KBM-7 (cell line): Measurements from ENCODE around the gene S100A7.
A peak's percentile ranks its signal among the peaks of the same experiment; 100 is the strongest.
"Not testable (repeated sequence)": the region's sequence is repeated elsewhere in the genome, so short reads cannot be mapped to it uniquely, and the experiment has no call there.

ENCODE experiments used
- DNase-seq: peaks from one replicate; pipeline ENCODE4 v3.0.0-alpha.2; 2015
- in situ Hi-C: fragments of 300-500 bp; cut with MboI; formaldehyde crosslinking; loops from 2 replicates; pipeline ENCODE4 v1.14.3; 2020; ENCODE audit warnings: low sequenced_read_pairs, low pct_unique_long_range_greater_than_20kb, mixed read lengths

The S100A7 gene

DNA sequence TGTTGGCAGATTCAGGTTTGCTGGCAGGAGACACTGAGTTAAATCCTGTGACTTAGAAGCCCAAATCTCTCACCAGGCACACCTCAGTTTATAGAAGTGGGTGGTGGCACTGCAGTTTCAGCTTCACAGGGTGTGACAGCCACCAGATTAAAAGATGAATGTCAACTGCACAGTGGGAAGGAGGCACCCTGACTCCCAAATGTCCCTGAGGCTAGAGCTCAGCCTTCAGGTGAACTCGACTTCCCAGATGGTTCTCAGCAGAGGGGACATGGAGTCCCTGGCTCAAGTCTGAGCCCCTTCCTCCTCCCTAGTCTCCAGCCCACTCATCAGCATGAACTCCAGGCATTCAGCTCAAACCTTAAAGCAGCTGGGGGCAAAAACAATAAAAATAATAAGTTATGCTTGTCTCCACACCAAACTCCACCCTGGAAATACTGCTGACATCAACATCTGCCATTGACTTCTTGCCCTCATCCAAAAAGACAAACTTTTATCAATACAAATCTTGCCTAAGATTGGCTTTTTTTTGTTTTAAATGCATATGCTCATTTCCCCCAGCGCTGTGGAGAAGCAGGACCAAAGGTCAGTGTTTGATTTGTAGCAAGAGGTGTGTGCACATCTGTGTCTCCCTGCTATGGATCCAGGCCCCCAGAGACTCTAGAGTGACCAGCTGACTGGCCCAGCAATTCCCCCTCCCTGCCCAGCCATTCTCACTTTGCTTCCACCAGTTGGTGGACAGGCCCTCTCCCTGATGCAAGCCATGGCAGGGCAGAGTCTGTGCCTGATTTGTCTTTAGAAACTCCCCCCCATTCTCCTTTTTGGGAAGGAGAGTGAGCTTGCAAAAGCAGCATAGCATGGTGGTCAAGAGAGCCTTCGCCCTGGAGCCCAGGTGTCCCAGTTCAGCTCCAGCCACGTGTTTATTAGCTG lies 18.5 kb upstream of the S100A7 start:
- no peak for DNase-seq
- in situ Hi-C loops = no loop called here

DNA sequence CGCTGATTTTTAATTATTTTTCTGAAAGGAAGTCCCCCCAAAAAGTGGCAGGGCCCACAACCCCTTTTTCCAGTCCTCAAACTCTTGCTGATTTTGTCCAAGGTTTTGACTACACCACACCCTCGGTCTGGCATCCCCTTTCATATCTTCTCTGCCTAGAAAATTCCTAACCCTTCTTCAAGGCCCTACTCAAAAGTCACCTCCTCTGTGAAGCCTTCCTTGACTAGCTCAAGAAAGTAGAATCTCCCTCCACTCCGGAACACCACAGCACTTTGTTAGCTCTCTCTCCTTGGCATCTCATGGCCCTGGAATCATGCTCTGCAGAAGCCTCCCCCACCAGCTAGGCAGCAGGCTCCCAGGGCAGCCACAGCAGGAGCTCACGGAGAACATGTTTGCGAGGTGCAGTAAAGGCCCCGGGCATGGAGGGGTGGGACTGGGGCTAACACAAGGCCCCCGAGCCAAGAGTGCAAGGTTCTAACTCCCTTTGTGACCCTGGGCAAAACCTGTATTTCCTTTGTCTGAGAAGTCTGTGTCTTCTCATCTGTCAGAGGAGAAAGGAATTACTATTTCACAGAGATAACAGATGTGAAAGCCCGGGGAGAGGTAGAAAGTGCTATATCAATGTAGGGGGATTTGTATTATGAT lies 17.7 kb upstream of the S100A7 start:
- DNase-seq = no peak
- in situ Hi-C loops = no loop called here

DNA sequence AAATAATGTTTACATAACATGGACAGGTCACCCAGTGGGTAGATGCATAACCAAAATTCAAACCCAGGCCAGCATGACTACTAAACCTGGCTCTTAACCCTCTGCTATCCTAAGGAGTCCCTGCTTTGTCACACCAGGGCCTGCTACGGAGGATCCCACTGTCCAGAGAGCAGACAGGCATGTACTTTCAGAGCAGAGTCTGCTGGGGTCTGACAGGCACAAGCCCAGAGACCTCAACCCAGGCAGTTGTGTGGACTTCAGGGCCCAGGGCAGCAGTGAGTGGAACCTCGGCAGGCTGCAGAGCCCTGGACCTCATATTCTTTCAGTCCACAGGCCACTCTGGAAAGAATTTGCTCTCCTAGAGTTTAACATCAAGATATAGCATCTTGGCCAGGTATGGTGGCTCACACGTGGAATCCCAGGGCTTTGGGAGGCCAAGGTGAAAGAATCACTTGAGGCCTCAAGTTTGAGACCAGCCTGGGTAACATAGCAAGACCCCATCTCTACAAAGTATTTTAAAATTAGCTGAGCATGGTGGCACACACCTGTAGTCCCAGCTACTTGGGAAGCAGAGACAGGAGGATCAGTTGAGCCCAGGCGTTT lies 16.1 kb upstream of the S100A7 start:
- DNase-seq = no peak
- in situ Hi-C loops = no loop called here

DNA sequence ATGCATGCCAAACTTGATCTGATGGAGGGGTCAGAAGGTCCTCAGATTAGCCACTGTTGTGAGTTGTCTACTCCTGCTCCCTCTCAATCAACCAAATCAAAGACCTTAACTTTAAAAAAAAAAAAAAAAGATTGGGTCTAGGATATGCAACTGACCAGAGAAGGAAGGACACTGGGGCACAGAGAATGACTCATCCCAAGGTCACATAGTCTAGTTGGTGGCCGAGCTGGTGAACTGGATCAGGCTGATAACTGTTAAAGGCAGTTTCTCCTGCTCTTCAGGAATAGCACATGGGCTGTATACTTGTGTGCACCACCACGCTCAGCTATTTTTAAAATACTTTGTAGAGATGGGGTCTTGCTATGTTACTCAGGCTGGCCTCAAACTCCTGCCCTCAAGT lies 14.8 kb upstream of the S100A7 start:
- in situ Hi-C loops = no loop called here
- DNase-seq = no peak

DNA sequence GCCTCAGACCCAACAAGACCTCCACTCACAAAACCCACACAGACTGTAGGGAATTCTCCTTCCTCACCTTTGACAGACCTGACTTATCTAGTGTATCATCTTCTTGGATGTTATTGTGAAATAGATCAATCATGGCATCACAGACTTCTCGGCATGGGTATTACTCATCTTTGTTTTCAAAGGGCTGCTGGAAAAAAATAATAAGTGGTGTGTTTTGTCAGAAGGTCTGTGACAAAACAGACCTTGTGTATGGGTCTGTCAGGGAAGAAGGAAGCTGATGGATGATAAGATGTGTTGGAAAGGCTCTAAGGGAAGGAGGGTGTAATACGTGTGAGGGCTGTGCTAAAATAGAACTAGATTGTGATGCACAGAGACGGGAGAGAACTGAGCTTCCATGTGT lies 13.9 kb upstream of the S100A7 start:
- no peak for DNase-seq
- in situ Hi-C loops = no loop called here

DNA sequence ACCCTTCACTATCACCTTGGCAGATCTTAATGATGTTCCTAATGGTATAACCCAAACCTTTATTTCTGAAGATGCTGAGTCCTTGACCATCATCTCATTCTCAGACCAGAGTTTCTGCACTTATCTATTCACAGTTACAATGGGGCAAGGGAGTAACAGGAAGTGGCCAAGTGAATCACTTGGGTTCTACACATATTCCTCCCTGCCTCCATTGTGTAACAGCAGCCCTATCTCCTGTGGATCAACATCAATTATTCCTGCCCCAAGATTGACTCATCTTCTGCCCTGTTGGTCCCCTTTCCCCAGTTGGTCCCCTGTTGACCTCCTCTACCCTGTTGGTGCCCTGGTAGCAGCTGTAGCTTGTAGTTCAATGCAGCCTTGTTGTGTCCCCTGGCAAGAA lies 10.3 kb upstream of the S100A7 start:
- DNase-seq = no peak
- in situ Hi-C loops = no loop called here

DNA sequence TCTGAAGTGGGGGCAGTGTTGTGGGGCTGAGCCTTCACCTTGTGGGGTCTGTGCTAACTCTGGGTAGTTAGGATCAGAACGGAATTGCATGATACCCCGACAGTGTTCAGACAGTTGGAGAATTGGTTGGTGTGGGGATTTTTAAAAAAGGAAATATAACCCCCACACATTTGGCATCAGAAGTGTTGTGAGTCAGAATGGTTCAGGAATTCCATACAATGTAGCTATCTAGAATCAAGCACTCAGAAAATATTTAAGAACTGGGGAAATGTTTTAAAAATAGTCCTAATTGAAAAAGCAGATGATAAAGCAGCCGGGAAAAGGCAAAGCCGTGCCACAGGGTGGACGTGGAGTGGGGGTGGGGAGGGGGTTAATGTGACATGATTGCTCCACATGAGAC lies 6.5 kb upstream of the S100A7 start:
- in situ Hi-C loops = no loop called here
- DNase-seq = no peak

DNA sequence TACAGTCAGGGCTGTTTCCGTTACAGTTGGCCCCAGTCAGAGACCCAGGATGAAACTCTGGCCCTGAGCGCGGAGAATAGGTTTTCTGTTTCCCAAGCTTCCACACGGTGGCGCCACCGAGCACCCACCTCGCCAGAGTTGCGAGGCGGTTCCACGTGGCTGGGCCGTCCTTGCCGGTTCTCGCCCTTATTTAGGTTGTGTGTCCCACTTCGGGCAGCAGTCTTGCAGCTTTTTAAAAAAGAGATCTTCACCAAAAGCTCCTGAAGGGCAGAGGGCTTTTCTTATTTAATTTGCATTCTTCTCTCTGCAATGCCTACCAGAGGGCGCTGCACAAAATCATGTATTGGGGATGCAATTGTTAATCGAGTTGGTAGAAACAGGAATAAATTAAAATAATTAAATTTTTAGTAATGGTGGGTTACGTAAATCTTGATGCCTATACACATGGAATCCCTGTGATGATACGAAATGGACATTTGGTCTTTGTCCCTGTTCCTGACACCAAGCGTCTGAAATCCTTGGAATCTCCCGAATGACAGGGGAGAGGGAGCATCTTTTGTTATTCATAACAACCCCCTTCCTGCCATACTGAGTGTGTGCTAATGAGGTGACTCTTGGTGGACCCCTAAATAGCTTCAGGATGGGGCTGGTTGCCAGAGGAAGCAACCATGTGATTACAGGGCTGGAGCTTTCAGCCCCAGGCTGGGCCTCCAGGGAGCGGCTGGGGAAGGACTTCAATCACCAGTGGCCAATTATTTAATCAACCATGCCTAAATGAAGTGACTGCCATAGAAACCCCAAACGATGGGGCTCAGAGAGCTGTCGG lies 5.6 kb upstream of the S100A7 start:
- in situ Hi-C loops = no loop called here
- peak; percentile 58 for DNase-seq

DNA sequence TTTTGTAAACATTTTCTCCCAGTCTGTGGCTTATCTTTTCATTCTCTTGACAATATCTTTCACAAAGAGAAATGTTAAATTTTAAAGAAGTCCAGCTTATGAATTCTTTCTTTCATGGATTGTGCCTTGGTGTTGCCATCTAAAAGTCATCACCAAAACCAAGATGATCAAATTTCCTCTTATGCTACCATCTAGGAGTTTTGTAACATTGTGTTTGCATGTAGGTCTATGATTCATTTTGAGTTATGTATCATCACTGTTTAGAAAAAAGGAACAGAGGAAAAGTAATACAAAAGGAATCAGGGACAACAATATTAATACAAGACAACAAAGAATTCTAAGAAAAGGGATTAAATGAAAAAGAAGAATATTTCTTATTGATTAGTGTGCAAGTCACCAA lies 2.3 kb upstream of the S100A7 start:
- DNase-seq, in situ Hi-C loops: not testable (repeated sequence)

DNA sequence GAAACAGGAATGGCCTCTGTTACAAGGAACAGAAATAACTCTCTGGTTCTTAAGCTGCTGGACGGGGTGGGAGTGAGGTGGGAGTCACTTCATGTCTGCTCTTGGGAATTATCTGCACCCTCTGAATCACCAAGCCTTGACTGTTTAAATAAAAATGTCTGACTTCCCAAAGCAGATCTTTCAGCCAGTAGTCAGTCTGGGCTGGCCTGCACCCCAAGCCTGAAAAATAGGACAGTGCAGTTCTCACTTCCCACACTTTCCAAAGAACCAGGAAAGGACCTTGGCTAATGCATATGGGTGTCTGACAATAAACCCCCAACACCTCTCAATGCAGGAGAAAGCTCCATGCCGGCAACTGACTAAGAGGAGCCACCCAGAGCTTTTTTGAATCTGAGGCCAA lies 796 bp downstream of the S100A7 start:
- no peak for DNase-seq
- in situ Hi-C loops = no loop called here

DNA sequence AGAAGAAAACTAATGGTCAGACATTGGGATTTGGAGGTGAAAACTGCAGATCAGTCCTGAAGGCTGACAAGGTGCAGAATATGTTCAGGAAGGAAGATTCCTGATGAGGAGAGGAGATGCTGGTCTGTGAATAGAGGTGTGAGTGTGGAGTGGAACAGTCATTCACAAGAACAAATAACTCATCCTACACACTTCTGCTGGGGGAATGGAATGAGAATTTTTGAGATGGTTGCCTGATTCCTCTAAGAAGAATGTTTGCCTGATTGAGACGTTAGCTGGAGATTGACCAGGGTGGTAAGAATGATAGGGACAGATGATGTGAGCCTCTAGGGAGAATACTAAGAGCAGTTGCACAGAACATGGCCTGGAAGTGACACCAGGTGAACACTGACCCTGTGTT lies 4.1 kb downstream of the S100A7 start:
- in situ Hi-C loops = no loop called here

DNA sequence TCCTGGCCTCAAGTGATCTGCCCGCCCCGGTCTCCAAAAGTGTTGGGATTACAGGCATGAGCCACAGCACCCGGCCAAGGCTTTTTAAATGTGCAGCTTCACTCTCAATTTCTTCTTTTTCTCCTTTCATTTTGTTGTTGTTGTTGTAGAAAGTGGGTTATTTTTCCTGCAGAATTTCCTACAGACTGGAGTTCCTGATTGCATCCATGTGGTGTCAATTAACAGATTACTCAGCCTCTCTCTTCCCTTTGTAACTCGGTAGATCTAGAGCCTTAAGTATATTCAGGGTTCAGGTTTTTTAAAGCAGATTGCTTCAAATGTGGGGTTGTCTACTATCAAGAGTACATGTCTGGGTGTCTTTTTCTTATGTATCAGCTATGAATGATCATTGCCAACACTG lies 11.6 kb downstream of the S100A7 start:
- DNase-seq, in situ Hi-C loops: not testable (repeated sequence)

More for the DNA sequence above, 4.1 kb downstream of the S100A7 start:
- DNase-seq = no peak

DNA sequence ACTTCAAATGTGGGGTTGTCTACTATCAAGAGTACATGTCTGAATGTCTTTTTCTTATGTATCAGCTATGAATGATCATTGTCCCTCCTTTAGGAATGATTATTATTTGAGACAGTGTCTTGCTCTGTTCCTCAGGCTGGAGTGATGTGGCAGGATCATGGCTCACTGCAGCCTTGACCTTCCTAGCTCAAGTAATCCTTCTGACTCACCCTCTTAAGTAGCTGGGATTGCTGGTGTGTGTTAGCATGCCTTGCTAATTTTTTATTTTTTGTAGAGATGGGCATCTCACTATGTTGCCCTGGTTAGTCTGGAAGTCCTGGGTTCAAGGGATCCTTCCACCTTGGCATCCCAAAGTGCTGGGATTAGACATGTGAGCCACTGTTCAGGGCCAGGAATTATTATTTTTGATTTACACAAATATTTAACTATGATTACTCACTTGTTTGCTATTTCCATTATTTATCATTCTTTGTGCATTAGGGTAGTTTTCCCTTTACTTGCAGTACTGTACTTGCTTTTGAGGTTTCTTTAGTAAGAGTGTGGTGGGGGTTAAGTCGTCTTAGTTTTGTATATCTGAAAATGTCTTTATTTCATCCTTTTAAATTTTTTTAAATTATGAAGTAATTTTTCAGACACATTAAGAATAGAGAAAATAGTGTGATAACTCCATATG lies 12.8 kb downstream of the S100A7 start:
- no peak for DNase-seq
- in situ Hi-C loops = no loop called here

DNA sequence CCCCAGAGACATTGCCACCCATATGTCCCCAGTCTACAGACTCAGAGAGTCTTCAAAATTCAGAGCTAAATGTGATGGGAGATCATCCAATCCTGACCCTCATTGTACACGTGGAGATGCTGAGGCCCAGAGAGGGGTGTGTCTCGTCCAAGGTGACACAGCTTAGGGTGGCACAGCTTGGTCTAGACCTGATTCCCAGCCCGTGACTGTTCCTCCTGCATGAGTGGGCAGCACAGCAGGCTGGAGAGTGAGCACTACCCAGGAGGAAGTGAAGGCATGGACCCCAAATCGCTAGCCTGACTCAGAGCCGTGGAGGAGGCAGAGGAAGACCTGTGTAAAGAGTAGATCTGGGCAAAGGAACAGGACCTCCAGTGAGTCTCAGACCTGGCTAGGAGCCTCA lies 16.4 kb downstream of the S100A7 start:
- no peak for DNase-seq
- in situ Hi-C loops = no loop called here

DNA sequence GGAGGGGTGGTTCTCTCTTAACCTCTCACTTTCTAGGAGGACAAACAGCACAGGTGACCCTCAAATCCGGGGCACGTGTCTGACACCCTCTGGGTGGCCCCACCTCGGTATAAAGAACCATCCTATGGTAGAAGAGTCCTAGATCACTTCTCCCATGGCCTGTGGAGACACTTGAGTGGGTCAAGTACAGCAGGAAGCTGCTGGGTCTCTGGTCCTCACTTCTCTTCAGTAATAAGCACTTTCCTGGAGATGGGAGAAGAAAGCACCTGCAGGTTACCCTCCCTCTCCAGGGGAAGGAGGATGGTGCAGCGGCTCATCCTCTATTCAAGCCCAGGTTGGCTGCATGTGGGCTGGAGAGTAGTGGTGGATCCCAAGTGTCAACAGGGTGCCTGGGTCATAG lies 17.0 kb downstream of the S100A7 start:
- in situ Hi-C loops = no loop called here
- DNase-seq = no peak

DNA sequence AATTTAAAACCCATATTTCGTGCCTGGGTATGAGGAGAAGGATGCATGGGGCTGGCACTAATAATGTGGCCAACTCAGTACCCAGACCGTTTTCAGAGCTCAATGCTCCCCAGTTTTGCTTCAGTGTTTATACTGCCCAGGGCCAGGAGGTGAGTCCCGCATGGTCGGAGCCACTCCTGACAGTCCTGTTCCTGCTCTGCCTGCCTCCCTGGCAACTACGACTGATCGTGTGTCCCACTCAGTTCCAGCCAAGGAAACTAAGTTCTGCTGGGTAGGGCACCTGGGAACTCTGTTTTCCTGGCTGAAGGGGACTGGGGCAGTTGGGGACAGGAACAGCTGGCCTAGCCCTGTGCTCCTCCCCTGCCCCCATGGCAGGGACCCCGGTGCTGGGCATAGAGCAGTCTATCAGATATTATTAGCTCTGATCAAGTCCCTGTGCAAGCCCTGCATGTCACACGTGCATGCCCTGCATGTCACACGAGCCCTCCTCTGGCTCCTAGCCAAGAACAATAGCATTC lies 19.2 kb downstream of the S100A7 start:
- no peak for DNase-seq
- in situ Hi-C loops = no loop called here

DNA sequence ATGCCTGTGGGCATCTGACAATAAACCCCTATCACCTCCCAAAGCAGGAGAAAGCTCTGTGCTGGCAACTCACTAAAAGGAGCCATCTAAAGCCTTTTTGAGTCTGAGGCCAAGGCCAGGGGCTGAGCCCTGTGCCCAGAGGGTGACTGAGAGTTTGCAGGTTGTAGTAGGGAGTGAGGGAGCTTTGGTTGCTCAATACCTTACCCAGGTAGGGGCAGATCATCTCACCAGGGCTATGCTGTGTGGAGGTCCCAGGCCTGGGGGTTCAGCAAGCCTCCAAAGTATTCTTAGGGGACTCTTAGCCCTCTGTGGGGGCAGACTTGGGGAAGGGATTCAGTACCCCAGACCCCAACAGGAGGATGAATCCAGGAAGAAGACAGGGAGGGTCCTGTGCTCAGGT lies 21.2 kb downstream of the S100A7 start:
- in situ Hi-C loops = no loop called here
- no peak for DNase-seq

DNA sequence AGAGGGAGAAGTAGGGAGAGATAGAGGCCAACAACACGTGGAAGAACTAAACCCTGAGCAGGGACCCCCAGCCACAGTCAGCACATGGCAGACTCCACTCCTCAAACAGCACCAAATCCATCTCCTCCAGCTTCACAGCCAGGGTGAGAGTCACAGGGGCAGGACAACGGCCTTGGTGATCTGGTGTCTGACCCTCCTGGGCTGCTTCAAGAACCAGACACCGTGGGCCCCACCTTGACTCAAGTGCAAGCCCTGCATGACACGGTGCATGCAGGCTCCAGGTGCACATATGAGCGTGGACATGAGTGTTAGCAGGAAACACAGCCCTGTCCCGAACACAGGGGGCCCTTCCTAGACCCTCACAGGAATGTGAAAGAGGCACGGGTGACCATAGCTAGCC lies 21.9 kb downstream of the S100A7 start:
- DNase-seq = no peak

DNA sequence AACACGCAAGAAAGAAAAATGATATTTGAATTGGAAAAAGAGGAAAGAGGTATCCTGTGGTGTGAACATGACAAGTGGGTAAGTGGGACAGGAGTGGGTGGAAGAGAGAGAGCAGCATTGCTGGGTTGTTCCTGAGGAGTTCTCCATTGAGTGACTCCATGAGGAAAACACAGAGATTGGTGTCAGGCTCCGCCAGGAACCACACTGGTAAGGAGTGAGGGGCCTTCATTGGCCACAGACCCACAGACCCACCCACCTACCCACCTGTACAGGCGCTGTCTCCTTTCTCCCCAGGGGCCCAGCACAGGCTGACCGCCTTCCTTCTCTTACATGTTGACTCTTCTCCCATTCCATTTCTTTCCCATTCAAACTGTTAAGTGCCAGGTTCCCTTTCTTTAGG lies 23.2 kb downstream of the S100A7 start:
- DNase-seq = no peak
- in situ Hi-C loops = no loop called here

More for the DNA sequence above, 21.9 kb downstream of the S100A7 start:
- in situ Hi-C loops = no loop called here
